H1 (cell line): ENCODE measurements around the gene ZNF511. TPM values are rescaled to one million over a fixed set of nuclear protein-coding genes. Genes with fewer than 3 reads are reported as not detected.
"Not testable (repeated sequence)": the region's sequence is repeated elsewhere in the genome, so short reads cannot be mapped to it uniquely, and the experiment has no call there.

Source experiments
- CTCF ChIA-PET: fragments of 300-600 bp; sonication (Branson Sonifier 250); formaldehyde crosslinking; loops from one replicate; lab custom pipeline; 2021; ENCODE audit not compliant: partially characterized antibody; lab: Charles Lee
- POLR2A ChIA-PET: fragments of 300-600 bp; sonication (Branson Sonifier 250); formaldehyde crosslinking; loops from one replicate; lab custom pipeline; 2021; ENCODE audit warnings: inconsistent platforms; ENCODE audit not compliant: partially characterized antibody; lab: Charles Lee
- DNase-seq, 2 experiments: peaks; one replicate each; pipeline versions ENCODE4 v3.0.0 to v3.0.0-alpha.2; 2010 to 2022; ENCODE audit warnings: low spot score in 2 of 2, low read depth in 1 of 2, mixed read lengths in 1 of 2
- FAIRE-seq: peaks from 2 replicates; lab custom pipeline; 2011; peaks lifted over from hg19 to GRCh38; lab: Jason Lieb, UNC
- H2AFZ ChIP-seq: 2 replicates; pipeline ENCODE4 v1.8.1; 2012; ENCODE audit warnings: low read length, inconsistent platforms
- H2AK5ac ChIP-seq: 2 replicates; pipeline ENCODE4 v1.6.1; 2013; ENCODE audit warnings: low read depth, low read length
- H2BK120ac ChIP-seq: replicated peaks from 2 replicates; pipeline ENCODE3; 2013; ENCODE audit warnings: low read depth, low read length, inconsistent platforms
- H2BK12ac ChIP-seq: 2 replicates; pipeline ENCODE4 v1.6.1; 2013; ENCODE audit warnings: low read depth, low read length
- H2BK15ac ChIP-seq: 2 replicates; pipeline ENCODE4 v1.6.1; 2013; ENCODE audit warnings: low read length
- H2BK20ac ChIP-seq: 2 replicates; pipeline ENCODE4 v1.6.1; 2013; ENCODE audit warnings: low read length
- H2BK5ac ChIP-seq: 2 replicates; pipeline ENCODE4 v1.6.1; 2013; ENCODE audit warnings: low read depth, low read length
- H3K14ac ChIP-seq: 2 replicates; pipeline ENCODE4 v1.6.1; 2013; ENCODE audit warnings: inconsistent platforms; ENCODE audit not compliant: insufficient read length
- H3K18ac ChIP-seq: 2 replicates; pipeline ENCODE4 v1.6.1; 2013; ENCODE audit warnings: low read length; ENCODE audit errors: extremely low read depth
- H3K23ac ChIP-seq: 2 replicates; pipeline ENCODE4 v1.6.1; 2013; ENCODE audit warnings: inconsistent platforms; ENCODE audit not compliant: insufficient read length
- H3K23me2 ChIP-seq: 2 replicates; pipeline ENCODE4 v1.6.1; 2013; ENCODE audit warnings: low read depth, low read length
- H3K27ac ChIP-seq: 2 replicates; pipeline ENCODE4 v1.6.1; 2011; ENCODE audit warnings: low read depth, low read length, inconsistent platforms
- H3K27me3 ChIP-seq, 4 experiments: replicated peaks in 1 of 4; 1 replicate in 1 of 4; 2 replicates in 3 of 4; pipeline versions ENCODE4 v1.6.1 to v1.8.1; 2011 to 2013; ENCODE audit warnings: low read length in 3 of 4, mild to moderate bottlenecking in 3 of 4, inconsistent platforms in 2 of 4, mixed read lengths in 2 of 4, moderate library complexity in 1 of 4; ENCODE audit not compliant: control insufficient read depth in 3 of 4, insufficient read depth in 3 of 4; ENCODE audit errors: extremely low read depth in 1 of 4
- H3K36me3 ChIP-seq, 4 experiments: 2 replicates each; pipeline versions ENCODE4 v1.6.1 to v1.8.1; 2011 to 2013; ENCODE audit warnings: mild to moderate bottlenecking in 4 of 4, low read length in 3 of 4, moderate library complexity in 2 of 4, control low read depth in 1 of 4, inconsistent platforms in 1 of 4; ENCODE audit not compliant: insufficient read depth in 4 of 4, control insufficient read depth in 2 of 4
- H3K4ac ChIP-seq: replicated peaks from 2 replicates; pipeline ENCODE3; 2013; ENCODE audit warnings: low read length, low read depth, mixed read lengths, inconsistent platforms; ENCODE audit not compliant: insufficient read length
- H3K4me1 ChIP-seq, 4 experiments: replicated peaks in 1 of 4; 1 replicate in 1 of 4; 2 replicates in 3 of 4; pipeline versions ENCODE4 v1.6.1 to v1.8.1; 2011 to 2013; ENCODE audit warnings: low read length in 3 of 4, inconsistent platforms in 2 of 4, mixed read lengths in 1 of 4; ENCODE audit not compliant: insufficient read depth in 4 of 4, control insufficient read depth in 3 of 4
- H3K4me2 ChIP-seq, 2 experiments: 2 replicates each; pipeline versions ENCODE4 v1.6.1 to v1.8.1; 2011 to 2013; ENCODE audit warnings: low read depth in 2 of 2, low read length in 2 of 2, control low read depth in 1 of 2, inconsistent platforms in 1 of 2, mild to moderate bottlenecking in 1 of 2; ENCODE audit not compliant: insufficient read depth in 1 of 2
- H3K4me3 ChIP-seq, 4 experiments: fragments of 200-600, 300-600 bp in 1 of 4; sonication (generic), shearing (Covaris generic), sonication (Bioruptor Twin) in 1 of 4; 2 replicates each; pipeline versions ENCODE4 v1.5.1 to v1.8.1; 2011 to 2016; ENCODE audit warnings: low read length in 4 of 4, low read depth in 3 of 4, control low read depth in 2 of 4, inconsistent platforms in 2 of 4, mild to moderate bottlenecking in 2 of 4, mixed read lengths in 1 of 4, moderate library complexity in 1 of 4; ENCODE audit not compliant: insufficient read depth in 2 of 4; ENCODE audit errors: extremely low read depth in 1 of 4
- H3K56ac ChIP-seq: replicated peaks from 2 replicates; pipeline ENCODE3; 2013; ENCODE audit warnings: low read depth, mild to moderate bottlenecking, mixed read lengths, low read length, inconsistent platforms; ENCODE audit not compliant: insufficient read length
- H3K79me1 ChIP-seq: 2 replicates; pipeline ENCODE4 v1.6.1; 2013; ENCODE audit warnings: low read depth, low read length, control low read depth
- H3K79me2 ChIP-seq, 2 experiments: 2 replicates each; pipeline versions ENCODE4 v1.6.1 to v1.8.1; 2012 to 2013; ENCODE audit warnings: low read length in 2 of 2, mild to moderate bottlenecking in 2 of 2, inconsistent platforms in 1 of 2; ENCODE audit not compliant: insufficient read depth in 2 of 2, control insufficient read depth in 1 of 2
- H3K9ac ChIP-seq, 4 experiments: replicated peaks in 1 of 4; 1 replicate in 1 of 4; 2 replicates in 3 of 4; pipeline versions ENCODE4 v1.6.1 to v1.8.1; 2011 to 2013; ENCODE audit warnings: low read depth in 3 of 4, low read length in 3 of 4, control low read depth in 2 of 4, mild to moderate bottlenecking in 2 of 4, moderate library complexity in 2 of 4, inconsistent platforms in 1 of 4; ENCODE audit errors: extremely low read depth in 1 of 4
- H3K9me3 ChIP-seq, 2 experiments: 2 replicates each; pipeline versions ENCODE4 v1.6.1 to v1.8.1; 2012 to 2013; ENCODE audit warnings: mild to moderate bottlenecking in 2 of 2, moderate library complexity in 2 of 2, control low read depth in 1 of 2, inconsistent platforms in 1 of 2, low read depth in 1 of 2, low read length in 1 of 2, mixed read lengths in 1 of 2; ENCODE audit not compliant: insufficient read depth in 2 of 2
- H4K20me1 ChIP-seq, 2 experiments: replicated peaks in 1 of 2; 2 replicates each; pipeline versions ENCODE3 to v1.8.1; 2011 to 2013; ENCODE audit warnings: inconsistent platforms in 2 of 2, low read length in 2 of 2, mild to moderate bottlenecking in 1 of 2; ENCODE audit not compliant: insufficient read depth in 2 of 2, control insufficient read depth in 1 of 2
- H4K5ac ChIP-seq: 2 replicates; pipeline ENCODE4 v1.6.1; 2013; ENCODE audit warnings: low read length, low read depth, mixed read lengths, inconsistent platforms; ENCODE audit not compliant: insufficient read length
- H4K8ac ChIP-seq: 2 replicates; pipeline ENCODE4 v1.8.0; 2013; ENCODE audit warnings: mild to moderate bottlenecking, moderate library complexity, low read length, inconsistent platforms; ENCODE audit not compliant: insufficient read depth; ENCODE audit errors: extremely low read depth
- H4K91ac ChIP-seq: replicated peaks from 2 replicates; pipeline ENCODE3; 2013; ENCODE audit warnings: low read length, mixed read lengths, inconsistent platforms; ENCODE audit not compliant: insufficient read length
- CBX5 ChIP-seq: fragments of 300-800, 300-1000 bp; sonication (generic); IDR thresholded peaks from 2 replicates; pipeline ENCODE4 v1.7.1; 2016; ENCODE audit warnings: antibody characterized with exemption, low read length, low read depth
- CEBPB ChIP-seq: IDR thresholded peaks from 2 replicates; pipeline ENCODE4 v1.6.1; 2012; ENCODE audit warnings: low read depth, low read length
- KDM1A ChIP-seq: fragments of 200-600, 300-600 bp; sonication (generic); IDR thresholded peaks from 2 replicates; pipeline ENCODE4 v1.7.1; 2016; ENCODE audit warnings: mild to moderate bottlenecking, low read length, borderline replicate concordance
- MAFK ChIP-seq: IDR thresholded peaks from 2 replicates; pipeline ENCODE4 v1.6.1; 2012; ENCODE audit warnings: low read depth, mild to moderate bottlenecking, improper control_type of control experiment, low read length
- POLR2AphosphoS5 ChIP-seq: IDR thresholded peaks from 2 replicates; pipeline ENCODE4 v1.6.1; 2011; ENCODE audit warnings: low read depth, low read length
- POU5F1 ChIP-seq: IDR thresholded peaks from 2 replicates; pipeline ENCODE4 v1.6.1; 2011; ENCODE audit warnings: low read depth, mild to moderate bottlenecking, low read length, moderate library complexity
- SAP30 ChIP-seq: fragments of 300-600 bp; sonication (generic); IDR thresholded peaks from 2 replicates; pipeline ENCODE4 v1.7.1; 2012; ENCODE audit warnings: low read length, moderate library complexity, mild to moderate bottlenecking, inconsistent platforms; ENCODE audit not compliant: insufficient read depth, insufficient replicate concordance
- whole genome bisulfite sequencing, 2 experiments: shearing (Covaris generic) in 1 of 2; methylation state at CpG; one replicate each; pipeline versions ENCODE4 v1.1.6 to v1.1.7; 2013 to 2015; ENCODE audit warnings: low lambda C conversion rate in 2 of 2, mixed read lengths in 2 of 2, inconsistent platforms in 1 of 2, low coverage in 1 of 2, missing lambda C conversion rate in 1 of 2; ENCODE audit not compliant: insufficient replicate concordance in 2 of 2, insufficient coverage in 1 of 2, insufficient read length in 1 of 2; ENCODE audit errors: extremely low coverage in 1 of 2, missing lambda C conversion rate in 1 of 2; 5-methylcytosine and 5-hydroxymethylcytosine counted together
- polyA plus RNA-seq, 7 experiments: library from polyadenylated mRNA; depleted of rRNA in 3 of 7; stranded (reverse) in 5 of 7; unstranded in 2 of 7; fragments of >200 nt in 5 of 7; fragments of 200-250 nt in 2 of 7; gene quantifications; 1 replicate in 5 of 7; 2 replicates in 1 of 7; 4 replicates in 1 of 7; pipeline versions ENCODE4 v1.2.1 to v1.2.3, GENCODE V29; 2011 to 2013; ENCODE audit warnings: missing spikeins in 2 of 7, mixed read lengths in 2 of 7
- total RNA-seq: library from RNA; stranded (reverse); fragmentation: NEBNext Ultra II Directional; extraction: Animal tissue kit (Norgen Biotek cat#: 25700); gene quantifications from 2 replicates; pipeline ENCODE4 v1.2.1, GENCODE V29; 2021

ZNF511 gene
- total and polyA plus RNA-seq, 2 of the 8 experiments (the other 6 are each of a cell fraction or from before 2014, with no cell fraction given), result 55.4 to 71.7 TPM

- TF ChIP-seq MAFK, result no peak
- TF ChIP-seq KDM1A, result no peak
- no peak for TF ChIP-seq CBX5
- no peak for TF ChIP-seq POLR2AphosphoS5
- no peak for TF ChIP-seq CEBPB
- no peak for TF ChIP-seq SAP30
- TF ChIP-seq POU5F1, result no peak
Observed at GRCh38 chr10:133264461-133264860, 44.3 kb upstream of the ZNF511 start (continued).

DNA sequence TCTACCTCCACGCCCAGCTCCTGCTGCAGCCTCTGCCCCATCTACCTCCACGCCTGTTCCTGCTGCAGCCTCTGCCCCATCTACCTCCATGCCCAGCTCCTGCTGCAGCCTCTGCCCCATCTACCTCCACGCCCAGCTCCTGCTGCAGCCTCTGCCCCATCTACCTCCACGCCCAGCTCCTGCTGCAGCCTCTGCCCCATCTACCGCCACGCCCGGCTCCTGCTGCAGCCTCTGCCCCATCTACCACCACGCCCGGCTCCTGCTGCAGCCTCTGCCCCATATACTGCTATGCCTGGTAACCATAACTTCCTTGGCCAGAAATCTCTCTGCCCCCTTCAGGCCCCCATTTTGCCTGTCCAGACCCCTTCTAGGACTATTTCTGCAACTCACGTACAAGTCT lies 43.7 kb upstream of the ZNF511 start:
- Histone ChIP-seq H3K4me1 (peaks cover 0 to 11% (median 5%) of the 10 kb centered on the region in 4 experiments; a peak in 4 of 7 replicates), H3K27me3 (peaks cover 0 to 15% (median 8%) of the 10 kb centered on the region in 4 experiments; a peak in 6 of 7 replicates)
- not testable (repeated sequence) for H3K4ac ChIP-seq, H4K8ac ChIP-seq, H4K20me1 ChIP-seq, H3K4me2 ChIP-seq, H3K4me3 ChIP-seq, H3K79me2 ChIP-seq, H3K56ac ChIP-seq, H4K91ac ChIP-seq, H3K23ac ChIP-seq, H3K18ac ChIP-seq, H2BK120ac ChIP-seq, H2BK12ac ChIP-seq, H3K9ac ChIP-seq, FAIRE-seq, H3K79me1 ChIP-seq, H3K23me2 ChIP-seq, H2BK5ac ChIP-seq, H3K27ac ChIP-seq, DNase-seq, H3K9me3 ChIP-seq, H4K5ac ChIP-seq, H3K36me3 ChIP-seq, H3K14ac ChIP-seq, H2BK15ac ChIP-seq, H2AK5ac ChIP-seq, H2BK20ac ChIP-seq, H2AFZ ChIP-seq
- ChIA-PET POLR2A (interaction anchor here (0.7 to 2.3 kb wide), 4 partner anchors 8 to 164 kb away, joined by 3 to 6 read pairs (median 3); no protein-coding TSS in a partner anchor), CTCF (interaction anchor here (1.9 kb wide), 1 partner anchor 122 kb away, joined by 5 read pairs; no protein-coding TSS in a partner anchor)
- WGBS, 2 experiments, result 81% methylated on average over 9 of the region's 10 CpGs; no CpG with 5 or more reads in 1 of the 2 experiments
